GM21515 (cell line): ENCODE results near the gene PARP12.

Experiments
- ATAC-seq: cut with Tn5 transposase; IDR thresholded peaks from one replicate; pipeline ENCODE4 v1.9.1; 2021; ENCODE audit not compliant: unreplicated experiment

PARP12 gene

GRCh38 chr7:139993592-139993991, 69.2 kb downstream of the PARP12 start:
- no peak for ATAC-seq

GRCh38 chr7:139993169-139993568, 69.6 kb downstream of the PARP12 start:
- no peak for ATAC-seq

GRCh38 chr7:139992353-139993044, 70.3 kb downstream of the PARP12 start:
- ATAC-seq, result no peak

GRCh38 chr7:139991911-139992310, 70.8 kb downstream of the PARP12 start:
- no peak for ATAC-seq

- ATAC-seq, result no peak
Measured at GRCh38 chr7:139991269-139991666, 71.5 kb downstream of the PARP12 start.

- no peak for ATAC-seq
Measured at GRCh38 chr7:139990571-139991268, 72.0 kb downstream of the PARP12 start.

GRCh38 chr7:139990142-139990535, 72.6 kb downstream of the PARP12 start:
- no peak for ATAC-seq

GRCh38 chr7:139989366-139990141, 73.2 kb downstream of the PARP12 start:
- ATAC-seq, result no peak

- ATAC-seq, result no peak
Measured at GRCh38 chr7:139987691-139988516, 74.8 kb downstream of the PARP12 start.

GRCh38 chr7:139985811-139986210, 76.9 kb downstream of the PARP12 start:
- no peak for ATAC-seq

- ATAC-seq, result no peak
Measured at GRCh38 chr7:139984642-139985539, 77.9 kb downstream of the PARP12 start.

- no peak for ATAC-seq
Measured at GRCh38 chr7:139982927-139983920, 79.5 kb downstream of the PARP12 start.

- ATAC-seq, result no peak
Measured at GRCh38 chr7:139981511-139981895, 81.2 kb downstream of the PARP12 start.

- ATAC-seq, result no peak
Measured at GRCh38 chr7:139976838-139977656, 85.7 kb downstream of the PARP12 start.

GRCh38 chr7:139976055-139976837, 86.5 kb downstream of the PARP12 start:
- ATAC-seq, result no peak

GRCh38 chr7:139974179-139974811, 88.5 kb downstream of the PARP12 start:
- no peak for ATAC-seq
